ENCODE data around the gene PADI1.

PADI1 gene

DNA sequence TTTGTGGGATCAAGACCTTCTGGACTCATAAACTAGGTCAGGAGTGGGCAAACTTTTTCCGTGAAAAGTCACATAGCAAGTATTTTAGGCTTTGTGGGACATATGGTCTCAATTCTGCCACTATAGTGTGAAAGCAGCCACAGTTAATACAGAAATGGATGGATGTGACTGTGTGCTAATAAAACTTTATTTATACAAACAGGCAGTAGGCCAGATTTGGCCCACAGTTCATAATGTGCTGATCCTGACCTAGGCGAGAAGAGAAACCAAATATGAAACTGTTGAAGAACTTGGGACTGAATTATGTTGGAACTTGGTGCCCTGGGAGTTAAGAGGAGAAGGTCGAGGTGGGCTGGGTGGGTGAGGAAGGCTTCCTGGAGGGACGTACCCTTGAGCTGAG, 61.0 kb downstream of the PADI1 start:
- DNase-seq (ENCODE audit: low spot score) (no peak), FAIRE-seq (no peak)

DNA sequence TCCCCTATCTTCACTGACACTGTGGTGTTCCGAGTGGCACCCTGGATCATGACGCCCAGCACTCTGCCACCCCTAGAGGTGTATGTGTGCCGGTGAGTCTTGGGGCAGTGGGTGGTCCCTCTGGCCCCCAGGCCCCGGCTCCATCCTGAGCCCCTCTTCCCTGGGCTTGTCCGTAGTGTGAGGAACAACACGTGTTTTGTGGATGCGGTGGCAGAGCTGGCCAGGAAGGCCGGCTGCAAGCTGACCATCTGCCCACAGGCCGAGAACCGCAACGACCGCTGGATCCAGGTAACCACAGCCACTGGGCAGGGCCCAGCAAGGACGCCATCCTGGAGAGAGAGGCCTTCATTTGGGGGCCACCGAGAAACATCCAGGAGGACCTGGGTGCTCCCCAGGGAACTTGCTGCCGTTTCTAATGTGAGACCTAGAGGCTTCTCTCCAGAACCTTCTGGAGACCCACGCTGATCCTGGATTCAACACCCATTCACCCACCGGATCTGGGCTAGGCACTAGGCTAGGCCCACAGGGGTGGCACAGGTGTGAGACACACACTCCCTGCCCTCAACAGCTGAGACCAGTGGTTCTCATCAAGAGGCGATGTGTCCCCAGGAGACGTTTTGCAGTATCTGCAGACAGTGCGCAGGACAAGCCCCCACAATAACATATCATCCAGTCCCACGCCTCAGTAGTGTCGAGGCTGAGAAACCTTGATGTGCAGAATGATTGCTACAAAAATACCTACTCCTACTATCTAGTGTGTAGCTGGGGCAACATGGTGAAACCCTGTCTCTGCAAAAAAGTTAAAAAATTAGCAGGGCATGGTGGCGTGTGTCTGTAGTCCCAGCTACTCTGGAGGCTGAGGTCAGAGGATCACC, 66.2 kb downstream of the PADI1 start:
- no peak for DNase-seq (ENCODE audit: low spot score)
- no peak for FAIRE-seq

DNA sequence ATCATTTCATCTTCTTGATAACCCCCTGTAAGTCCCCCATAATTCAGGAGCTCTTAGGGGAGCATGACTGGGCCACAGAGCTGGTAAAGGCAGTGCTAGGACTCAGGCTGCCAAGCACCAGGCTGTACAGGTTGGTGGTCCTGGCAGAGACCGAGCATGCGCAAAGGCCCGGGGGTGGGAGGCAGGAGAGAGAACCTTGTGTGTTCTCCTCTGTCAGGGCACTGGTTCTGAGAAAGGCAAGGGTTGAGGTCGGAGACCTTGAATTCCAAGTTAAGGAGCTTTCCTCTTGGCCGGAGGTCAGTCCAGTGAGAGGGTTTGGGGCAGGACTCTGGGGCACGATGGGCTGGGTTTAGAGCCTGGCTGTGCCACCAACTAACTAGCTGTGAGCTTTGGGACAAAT, 67.1 kb downstream of the PADI1 start:
- FAIRE-seq (no peak), DNase-seq (ENCODE audit: low spot score) (no peak)

DNA sequence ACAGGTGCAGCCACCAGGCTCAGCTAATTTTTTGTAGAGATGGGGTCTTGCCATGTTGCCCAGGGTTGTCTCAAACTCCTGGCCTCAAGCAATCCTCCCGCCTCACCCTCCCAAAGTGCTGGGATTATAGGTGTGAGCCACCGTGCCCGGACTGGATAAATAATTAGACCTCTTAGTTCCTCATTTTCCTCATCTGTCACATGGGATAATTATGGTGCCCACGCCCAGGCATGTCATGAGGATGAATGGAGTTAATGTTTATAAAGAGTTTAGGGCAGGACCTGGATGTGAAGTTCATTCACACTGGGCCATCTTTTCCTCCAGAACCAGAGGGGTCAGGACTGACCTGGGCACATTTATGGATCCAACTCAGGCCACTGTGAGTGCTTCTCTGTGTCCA, 67.7 kb downstream of the PADI1 start:
- no peak for FAIRE-seq
- no peak for DNase-seq (ENCODE audit: low spot score)

DNA sequence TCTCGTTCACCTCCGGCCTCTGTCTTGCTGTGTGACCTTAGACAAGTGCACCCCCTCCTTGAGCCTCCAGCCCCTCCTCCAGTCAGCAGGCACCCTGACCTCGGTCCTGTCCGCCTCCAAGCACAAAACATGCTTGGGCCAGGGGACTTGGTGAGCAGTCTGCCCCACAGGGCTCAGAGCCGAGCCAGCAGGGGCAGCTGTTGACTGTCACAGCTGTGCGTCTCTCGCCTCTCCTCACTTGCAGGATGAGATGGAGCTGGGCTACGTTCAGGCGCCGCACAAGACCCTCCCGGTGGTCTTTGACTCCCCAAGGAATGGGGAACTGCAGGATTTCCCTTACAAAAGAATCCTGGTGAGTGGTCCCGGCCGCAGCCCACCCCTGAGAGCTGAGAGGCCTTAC, 68.2 kb downstream of the PADI1 start:
- no peak for FAIRE-seq
- DNase-seq (ENCODE audit: low spot score): no peak

DNA sequence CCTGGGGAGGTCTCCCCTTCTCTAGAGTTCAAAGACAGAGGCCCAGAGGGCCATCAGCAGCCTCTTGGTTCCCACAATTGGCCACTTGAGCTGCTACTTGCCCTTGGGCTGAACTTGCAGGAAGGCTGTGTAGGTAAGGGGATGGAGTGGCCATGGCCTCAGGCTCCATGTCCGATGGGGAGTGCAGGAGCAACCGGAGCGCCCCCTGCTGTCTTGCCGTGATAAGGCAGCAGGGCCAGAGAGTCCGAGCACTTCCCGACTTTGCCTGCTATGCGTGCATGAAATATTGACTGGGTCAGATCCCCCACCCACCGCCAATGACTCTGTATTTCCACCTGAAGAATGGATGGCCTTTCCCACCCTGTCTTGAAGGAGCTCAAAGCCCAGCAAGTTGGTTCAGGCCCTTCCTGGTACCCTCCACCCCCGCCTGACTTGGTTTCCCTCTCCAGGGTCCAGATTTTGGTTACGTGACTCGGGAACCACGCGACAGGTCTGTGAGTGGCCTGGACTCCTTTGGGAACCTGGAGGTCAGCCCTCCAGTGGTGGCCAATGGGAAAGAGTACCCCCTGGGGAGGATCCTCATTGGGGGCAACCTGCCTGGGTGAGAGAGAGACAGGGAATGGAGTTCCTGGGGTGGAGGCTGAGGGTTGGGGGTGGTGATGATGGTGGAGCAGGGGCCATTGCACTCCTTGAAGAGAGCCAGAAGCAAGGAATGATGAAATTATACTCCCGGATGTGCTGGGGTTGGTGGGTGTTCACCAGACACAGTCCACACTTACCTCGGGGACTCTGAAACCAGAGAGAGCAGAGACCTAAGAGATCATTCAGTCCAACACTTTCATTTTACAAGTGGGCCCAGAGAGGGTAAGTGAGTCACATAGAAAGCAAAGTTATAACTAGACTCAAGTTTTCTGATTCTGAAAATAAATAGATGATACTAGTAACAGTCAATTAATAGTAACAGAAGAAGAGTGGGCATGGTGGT, 69.5 kb downstream of the PADI1 start:
- no peak for FAIRE-seq

DNA sequence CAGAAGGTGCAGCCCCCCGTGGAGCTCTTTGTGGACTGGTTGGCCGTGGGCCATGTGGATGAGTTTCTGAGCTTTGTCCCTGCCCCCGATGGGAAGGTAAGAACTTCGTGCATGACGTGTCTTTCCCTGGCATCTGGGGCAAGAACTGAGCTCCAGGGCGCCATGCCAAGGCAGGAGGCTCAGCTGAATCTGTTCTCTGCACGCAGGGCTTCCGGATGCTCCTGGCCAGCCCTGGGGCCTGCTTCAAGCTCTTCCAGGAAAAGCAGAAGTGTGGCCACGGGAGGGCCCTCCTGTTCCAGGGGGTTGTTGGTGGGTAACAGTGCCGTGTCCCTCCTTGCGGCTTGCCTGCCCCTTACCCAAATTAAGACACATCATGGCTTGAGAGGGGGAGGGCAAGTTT, 71.6 kb downstream of the PADI1 start:
- FAIRE-seq: no peak
- DNase-seq (ENCODE audit: low spot score): peak; percentile 88

More for the DNA sequence above, 69.5 kb downstream of the PADI1 start:
- DNase-seq (ENCODE audit: low spot score): peak; percentile 62

DNA sequence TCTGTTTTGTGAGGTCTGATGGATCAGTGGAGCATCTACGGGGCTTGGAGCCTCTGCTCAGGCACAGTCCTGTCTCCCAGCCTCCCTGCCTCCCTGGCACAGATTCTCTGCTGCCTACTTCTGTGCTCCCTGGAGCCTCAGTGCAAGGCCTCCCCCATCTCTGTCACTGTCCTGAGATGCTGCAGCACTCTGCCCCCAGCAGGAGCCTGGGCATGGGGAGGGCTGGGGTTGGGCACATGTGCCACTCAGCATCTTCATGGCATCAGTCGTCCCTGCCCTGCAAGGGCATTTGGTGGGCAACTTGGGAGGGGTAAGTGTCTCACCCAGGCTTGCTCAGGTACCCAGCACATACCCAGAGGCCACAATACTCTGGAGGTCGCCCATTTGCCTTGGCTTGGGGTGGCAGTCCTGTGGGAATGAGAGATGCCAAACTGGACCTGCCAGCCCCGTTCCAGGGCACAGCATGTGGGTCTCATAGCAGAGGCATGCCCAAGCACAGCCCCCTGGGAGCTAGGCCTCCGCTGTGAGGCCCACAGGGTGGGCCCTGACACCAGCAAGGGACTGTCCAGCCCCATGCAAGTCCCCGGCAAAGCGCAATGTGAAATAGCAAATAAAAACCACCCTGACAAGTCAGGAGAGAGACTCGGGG, 72.7 kb downstream of the PADI1 start:
- FAIRE-seq (no peak), DNase-seq (ENCODE audit: low spot score) (no peak)

DNA sequence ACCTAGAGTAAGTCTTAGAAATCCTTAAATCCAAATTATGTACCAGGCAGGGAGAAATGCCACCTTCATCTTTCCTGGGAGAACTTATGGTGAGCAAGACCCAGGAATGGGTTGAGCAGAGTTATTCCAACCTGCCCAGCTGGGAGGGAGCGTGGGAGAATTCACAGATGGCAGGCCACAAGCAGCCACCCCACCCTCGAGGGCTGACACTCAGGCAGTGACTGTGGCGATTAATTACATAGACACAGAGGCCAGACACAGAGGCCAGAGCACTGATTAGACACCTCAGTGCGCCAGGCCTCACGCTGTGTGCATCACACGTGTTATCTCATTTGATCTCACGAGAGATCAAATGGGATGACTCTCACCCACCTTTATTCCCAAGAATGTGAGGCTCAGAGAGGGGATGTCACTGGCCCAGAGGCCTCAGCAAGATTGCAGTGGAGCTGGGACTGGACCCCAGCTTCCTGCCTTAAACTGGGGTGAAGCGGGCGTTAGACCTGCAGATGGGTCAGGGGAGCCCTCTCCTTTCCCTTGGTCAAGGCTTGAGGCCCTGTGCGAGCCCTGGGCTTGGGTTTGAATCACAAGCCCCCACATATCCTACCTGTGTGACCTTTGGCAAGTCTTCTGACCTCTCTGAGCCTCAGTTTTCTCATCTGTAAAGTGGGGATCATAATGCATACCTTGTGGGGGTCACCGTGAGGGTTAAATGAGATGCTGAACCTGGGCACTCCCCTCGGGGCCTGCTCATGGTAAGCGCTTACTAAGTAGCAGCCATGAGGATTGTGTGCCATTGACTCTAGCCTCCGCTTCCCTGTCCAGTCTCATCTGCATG, 74.3 kb downstream of the PADI1 start:
- DNase-seq (ENCODE audit: low spot score) (no peak), FAIRE-seq (peak; percentile 46)

DNA sequence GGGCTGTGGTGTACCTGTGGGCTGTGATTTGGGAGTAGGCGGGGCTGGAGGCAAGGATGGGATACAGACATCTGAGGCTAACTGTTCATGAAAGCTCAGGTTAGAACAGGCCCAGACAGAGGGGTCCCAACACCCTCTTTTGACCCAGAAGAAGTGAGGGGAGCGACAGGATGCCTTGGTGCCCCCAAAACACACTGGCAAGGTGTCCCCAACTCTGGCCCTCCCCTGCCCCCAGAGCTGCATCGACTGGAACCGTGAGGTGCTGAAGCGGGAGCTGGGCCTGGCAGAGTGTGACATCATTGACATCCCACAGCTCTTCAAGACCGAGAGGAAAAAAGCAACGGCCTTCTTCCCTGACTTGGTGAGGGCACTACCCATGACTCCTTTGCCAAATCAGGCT, 75.5 kb downstream of the PADI1 start:
- DNase-seq (ENCODE audit: low spot score): no peak
- FAIRE-seq: no peak

DNA sequence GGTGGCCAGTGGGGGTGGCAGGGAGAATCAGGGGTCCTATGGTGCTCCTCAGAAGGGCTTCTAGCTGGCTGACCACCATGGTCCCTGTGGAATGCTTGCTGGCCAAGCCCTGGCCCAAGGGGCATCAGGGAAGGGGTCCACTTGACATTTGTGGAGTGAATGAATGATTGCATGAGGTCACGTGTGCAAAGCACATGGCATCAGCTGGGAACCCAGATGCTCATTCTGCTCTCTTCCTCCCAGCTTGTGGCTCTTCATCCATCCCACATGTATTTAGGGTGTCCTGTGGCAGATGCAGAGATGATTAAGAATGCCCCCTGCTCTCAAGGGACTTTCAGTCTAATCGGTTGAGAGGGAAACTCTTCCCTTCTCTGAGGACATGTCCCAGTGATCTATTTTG, 76.0 kb downstream of the PADI1 start:
- no peak for DNase-seq (ENCODE audit: low spot score)
- FAIRE-seq: no peak

DNA sequence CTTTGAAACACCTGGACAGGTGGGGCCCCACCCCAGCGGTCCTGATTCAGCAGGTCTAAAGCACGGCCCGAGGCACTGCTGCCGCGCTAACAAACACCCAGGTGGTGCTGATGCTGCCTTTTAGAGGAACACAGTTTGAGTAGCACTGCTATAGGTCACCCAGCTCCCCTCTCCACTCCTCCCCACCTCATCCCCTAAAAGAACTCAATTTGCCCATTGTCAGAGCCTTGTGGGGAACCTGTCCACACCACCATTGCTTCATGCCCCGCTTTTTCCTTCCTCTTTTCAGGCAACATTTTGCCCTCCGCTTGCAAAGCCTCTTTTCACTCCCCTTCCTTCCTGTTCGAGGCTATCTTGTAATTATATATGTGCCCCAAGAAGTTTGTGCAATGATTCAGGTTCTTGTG, 76.8 kb downstream of the PADI1 start:
- no peak for FAIRE-seq
- DNase-seq (ENCODE audit: low spot score): no peak

DNA sequence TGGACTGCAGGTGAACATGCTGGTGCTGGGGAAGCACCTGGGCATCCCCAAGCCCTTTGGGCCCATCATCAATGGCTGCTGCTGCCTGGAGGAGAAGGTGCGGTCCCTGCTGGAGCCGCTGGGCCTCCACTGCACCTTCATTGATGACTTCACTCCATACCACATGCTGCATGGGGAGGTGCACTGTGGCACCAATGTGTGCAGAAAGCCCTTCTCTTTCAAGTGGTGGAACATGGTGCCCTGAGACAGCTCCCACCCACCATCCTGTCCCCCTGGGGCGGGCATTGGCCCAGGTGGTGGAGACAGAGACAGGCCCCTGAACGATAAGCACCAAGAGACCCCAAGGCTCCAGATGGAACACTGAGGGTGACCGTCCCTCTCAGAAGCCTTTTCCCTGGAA, 77.9 kb downstream of the PADI1 start:
- DNase-seq (ENCODE audit: low spot score): no peak
- no peak for FAIRE-seq

DNA sequence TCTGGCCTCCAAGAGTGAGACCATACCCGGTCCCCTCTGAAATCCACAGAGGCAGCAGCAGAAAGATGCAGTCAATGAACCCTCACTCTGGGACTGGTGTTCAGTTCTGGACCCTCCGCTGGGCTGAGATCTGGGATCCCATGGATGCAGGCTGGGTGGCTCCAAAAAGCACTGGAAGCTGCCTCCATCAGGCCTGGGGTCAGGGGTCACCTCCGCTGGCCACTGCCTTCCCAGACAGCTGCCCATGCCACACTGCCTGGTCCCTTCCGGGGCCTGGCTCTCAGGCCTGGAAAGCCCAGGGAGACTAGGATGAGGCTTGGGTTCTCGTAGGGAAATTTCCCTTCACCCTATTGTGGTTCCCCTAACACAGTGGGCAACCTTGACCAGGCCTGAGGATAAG, 81.7 kb downstream of the PADI1 start:
- DNase-seq (ENCODE audit: low spot score): no peak
- FAIRE-seq: no peak

DNA sequence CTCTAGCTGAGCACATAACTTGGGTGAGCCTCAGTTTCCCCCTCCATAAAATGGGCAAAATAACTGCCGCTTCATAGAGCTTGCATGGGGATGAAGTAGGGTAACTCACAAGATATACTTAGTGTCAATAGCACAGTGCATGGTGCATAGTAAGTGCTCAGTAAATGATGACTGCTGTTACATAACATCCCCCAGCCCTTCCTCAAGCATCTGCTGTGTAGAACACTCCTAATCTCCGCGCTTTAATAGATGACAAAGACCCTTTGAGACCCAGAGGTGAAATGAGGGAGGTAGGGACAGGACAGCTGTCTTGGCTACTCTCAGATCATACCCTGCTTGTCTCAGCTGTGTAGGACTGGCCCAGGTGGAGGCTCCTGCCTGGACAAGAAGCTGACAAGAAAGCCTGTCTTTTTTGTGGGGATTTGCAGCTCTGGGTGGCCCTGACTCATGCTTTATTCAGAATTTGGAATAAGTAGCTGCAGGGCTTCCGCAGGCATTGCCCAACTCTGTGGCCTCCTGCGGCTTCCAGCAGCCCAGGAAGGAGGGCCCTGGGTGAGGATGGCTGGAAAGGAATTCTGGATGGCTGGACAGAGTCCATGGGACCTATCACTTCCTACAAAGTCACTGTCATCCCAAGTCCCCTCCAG, 82.3 kb downstream of the PADI1 start:
- no peak for FAIRE-seq
- peak; percentile 66 for DNase-seq (ENCODE audit: low spot score)

DNA sequence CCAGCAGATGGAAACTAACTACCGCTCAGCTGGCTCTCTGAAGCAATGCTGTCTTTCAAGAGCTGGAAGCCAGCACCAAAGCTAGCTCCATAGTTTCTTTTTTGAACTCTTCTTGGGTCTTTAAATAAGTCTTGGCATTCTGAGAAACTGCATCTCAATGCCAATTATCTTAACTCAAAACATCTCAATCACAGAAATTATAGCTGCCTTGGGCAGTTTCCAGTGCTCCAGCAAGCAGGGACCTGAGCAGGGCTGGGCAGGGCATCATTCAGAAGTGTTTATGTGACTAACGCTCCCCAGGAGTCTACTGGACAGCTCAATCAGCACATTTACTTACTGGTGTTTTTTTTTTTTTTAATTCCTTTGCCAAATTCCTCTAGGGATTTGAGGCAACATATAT, 84.8 kb downstream of the PADI1 start:
- DNase-seq (ENCODE audit: low spot score) (no peak), FAIRE-seq (no peak)

DNA sequence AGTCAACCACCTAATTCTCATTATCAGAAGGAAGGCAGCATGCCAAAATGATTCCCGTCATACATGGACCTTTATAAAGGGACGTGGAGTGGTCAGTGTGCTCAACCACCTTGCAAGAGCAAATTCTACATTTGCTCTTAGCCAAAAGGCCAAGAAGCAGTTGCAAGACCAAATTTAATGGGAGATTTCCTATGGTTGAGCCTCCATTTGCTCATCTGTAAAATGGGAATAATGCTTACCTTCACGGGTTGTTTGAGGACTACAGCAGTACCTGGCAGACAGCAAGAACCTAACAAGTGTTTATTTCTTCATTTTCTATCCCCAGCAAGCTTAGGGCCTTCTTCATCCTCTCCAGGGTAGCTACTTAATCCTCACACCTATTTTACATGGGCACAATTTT, 85.6 kb downstream of the PADI1 start:
- no peak for DNase-seq (ENCODE audit: low spot score)
- FAIRE-seq: no peak

DNA sequence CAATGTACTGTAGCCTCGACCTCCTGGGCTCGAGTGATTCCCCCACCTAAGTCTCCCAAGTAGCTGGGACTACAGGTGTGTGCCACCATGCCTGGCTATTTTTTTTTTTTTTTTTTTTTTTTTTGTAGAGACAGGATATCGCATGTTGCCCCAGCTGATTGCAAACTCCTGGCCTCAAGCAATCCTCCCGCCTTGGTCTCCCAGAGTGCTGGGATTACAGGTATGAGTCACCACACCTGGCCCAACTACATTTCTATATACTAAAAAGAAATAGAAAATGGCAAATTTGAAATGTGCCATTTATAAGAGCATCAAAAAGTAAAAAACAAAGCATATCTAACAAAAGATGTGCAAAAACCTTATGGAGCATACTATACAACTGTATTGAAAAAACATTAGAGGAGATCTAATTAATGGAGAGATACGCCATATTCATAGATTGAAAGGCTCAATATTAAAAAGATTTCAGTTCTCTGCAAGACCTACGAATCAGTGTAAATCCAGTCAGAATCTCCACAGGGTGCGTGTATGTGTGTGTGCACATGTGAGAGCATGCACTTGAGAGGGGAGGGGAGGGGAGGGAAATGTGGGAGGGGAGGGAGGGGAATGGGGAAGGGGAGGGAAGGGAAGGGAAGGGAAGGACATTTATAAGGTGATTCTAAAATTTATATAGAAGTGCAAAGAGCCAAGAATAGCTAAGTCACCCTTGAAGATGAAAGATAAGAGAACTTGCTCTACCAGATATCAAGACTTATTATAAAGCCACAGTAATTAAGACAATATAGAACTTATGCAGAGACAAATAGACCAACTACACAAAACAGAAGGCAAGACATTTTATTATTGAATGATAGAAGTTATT, 87.6 kb downstream of the PADI1 start:
- no peak for FAIRE-seq
- no peak for DNase-seq (ENCODE audit: low spot score)

DNA sequence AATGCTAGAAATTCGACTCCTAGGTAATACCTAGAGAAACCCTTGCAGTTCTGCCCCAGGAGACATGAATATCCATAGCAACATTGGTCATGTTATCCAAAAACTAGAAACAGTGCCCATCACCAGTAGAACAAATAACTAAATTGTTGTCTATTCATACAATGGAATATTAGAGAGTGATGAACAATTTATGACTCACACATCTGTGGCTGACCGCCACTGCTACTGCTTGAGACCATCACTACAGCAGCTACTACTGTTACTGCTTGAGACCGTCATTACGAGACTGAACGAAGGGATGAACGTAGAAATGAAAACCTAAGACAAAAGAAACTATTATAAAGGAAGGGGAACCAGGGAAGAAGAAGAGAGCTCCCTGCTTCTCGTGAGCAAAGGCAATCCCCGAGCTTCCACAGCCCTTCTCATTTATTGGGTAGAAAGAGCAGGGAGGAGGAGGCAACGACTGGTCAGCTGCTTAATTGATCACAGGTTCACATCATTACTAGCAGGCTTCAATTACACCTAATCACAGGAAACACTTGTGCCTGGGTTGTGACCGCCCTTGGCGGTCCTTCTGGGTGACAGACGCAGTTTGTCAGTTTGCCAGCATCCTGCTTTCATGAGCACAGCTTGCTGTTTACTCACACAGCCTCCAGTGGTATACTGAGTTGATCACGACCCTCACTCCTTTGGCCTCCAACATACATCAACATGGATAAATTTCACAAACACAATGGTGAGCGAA, 88.9 kb downstream of the PADI1 start:
- no peak for DNase-seq (ENCODE audit: low spot score)
- FAIRE-seq: no peak

All from urothelium cell line (cell line).